GM04503 (cell line): ENCODE results near the gene FBLN5.

Source experiments
- DNase-seq: peaks from one replicate; pipeline ENCODE4 v3.0.0-alpha.2; 2012; ENCODE audit warnings: low read depth

The FBLN5 gene, protein sequence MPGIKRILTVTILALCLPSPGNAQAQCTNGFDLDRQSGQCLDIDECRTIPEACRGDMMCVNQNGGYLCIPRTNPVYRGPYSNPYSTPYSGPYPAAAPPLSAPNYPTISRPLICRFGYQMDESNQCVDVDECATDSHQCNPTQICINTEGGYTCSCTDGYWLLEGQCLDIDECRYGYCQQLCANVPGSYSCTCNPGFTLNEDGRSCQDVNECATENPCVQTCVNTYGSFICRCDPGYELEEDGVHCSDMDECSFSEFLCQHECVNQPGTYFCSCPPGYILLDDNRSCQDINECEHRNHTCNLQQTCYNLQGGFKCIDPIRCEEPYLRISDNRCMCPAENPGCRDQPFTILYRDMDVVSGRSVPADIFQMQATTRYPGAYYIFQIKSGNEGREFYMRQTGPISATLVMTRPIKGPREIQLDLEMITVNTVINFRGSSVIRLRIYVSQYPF

DNA sequence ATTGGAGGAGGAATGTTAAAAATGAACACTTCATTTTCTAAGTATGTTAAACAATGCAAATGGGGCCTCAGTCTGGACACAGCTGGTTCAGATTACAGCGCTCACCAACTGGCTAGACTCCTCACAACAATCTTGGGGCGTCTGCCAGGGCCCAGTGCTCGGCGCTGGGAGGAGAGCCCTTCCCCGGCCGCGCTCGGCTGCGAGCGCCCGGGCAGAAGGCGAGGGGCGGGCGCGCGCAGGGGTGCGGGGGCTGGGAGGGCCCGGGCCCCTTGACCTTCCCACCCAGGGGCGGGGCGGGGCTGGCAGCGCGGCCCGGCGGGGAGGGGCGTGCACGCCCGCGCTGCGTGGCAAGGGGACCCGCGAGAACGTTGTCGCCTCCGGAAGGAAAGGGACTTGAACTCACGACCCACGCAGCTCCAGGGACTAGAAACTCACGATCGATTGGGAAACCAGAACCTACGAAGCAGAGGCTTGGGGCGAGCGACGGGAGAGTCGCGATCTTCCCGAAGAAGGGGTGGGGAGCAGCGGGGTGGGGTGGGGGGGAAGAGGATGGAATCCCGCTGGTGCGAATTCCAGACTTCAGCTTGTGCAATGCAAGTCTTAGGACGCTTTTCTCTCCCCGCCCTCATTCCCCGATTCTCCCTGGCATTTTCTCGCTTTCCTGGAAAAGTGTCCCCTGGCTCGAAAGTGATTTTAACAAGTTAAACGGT is at the start of gene FBLN5:
Gene FBLN5, minus strand, starts transcription at position 220 of the 710 bp plus-strand sequence. CDS start 465 bp downstream, outside the sequence.
- DNase-seq = peak; percentile 88

- DNase-seq = peak; percentile 83
These were observed 49.5 kb upstream of the FBLN5 start for GRCh38 chr14:91996948-91997371.

GRCh38 chr14:91987192-91987591 is 39.7 kb upstream of the FBLN5 start:
- no peak for DNase-seq

- DNase-seq = no peak
These were observed 38.2 kb upstream of the FBLN5 start for GRCh38 chr14:91985521-91986255.

- DNase-seq = no peak
These were observed 37.5 kb upstream of the FBLN5 start for GRCh38 chr14:91985008-91985407.

DNA sequence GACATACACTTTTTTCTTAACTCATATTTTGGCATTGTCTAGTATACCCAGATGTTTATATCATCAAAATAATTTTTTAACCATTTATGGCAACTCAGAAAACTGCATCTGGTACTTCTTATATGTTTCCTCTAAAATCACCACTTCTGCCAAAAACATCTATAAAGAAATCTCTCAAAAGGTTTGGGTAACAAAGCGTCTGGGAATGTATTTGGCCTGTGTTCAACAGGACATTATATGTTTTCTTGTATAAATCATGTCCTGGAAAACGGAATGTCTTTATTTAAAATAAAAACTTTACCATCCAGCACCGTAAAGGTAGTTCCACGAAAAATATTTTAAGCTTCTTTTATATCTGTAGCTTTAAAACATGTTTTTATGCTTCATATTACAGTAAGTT is 36.1 kb upstream of the FBLN5 start:
- DNase-seq = no peak

- DNase-seq = peak; percentile 78
These were observed 32.7 kb upstream of the FBLN5 start for GRCh38 chr14:91980157-91980556.

GRCh38 chr14:91977884-91978283 is 30.4 kb upstream of the FBLN5 start:
- no peak for DNase-seq

GRCh38 chr14:91975763-91976162 is 28.3 kb upstream of the FBLN5 start:
- DNase-seq = no peak

- no peak for DNase-seq
These were observed 23.8 kb upstream of the FBLN5 start for GRCh38 chr14:91971188-91971778.

DNA sequence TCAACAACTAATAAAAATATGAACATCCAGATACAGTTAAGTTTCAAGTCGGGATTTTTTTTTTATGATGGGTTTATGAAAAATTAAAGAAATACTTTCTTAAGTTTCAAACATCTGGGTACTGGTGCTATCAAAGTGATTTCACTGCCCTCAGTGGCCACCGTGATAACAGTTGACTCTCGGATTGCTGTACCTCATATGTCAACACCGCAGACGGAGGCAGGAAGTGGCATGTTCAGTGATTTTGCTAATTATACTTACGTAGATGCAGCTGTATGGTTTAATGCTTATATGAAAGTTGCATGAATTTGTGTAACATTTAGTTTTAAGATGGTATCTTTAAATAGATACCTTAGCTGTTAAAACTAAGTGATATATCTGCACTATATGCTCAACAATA is 20.8 kb upstream of the FBLN5 start:
- DNase-seq = no peak

DNA sequence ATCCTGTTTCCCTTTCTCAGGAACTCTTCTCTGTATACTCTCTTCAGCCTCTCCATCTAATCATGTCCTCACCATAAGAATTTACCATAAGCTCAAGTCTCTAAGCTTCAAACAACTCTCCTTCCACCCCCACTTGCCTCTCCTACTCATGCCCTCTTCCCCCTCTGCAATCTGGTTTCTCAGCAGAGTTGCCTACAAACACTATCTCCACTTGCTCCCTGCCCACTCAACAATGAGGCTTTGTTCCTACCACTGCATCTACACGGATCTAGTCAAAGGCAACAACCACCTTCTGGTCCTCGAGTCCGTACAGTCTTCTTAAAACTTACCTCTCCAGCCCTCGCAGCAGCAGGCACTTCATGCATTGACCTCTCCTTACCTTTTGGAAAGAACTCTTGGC is 17.2 kb upstream of the FBLN5 start:
- DNase-seq = no peak

DNA sequence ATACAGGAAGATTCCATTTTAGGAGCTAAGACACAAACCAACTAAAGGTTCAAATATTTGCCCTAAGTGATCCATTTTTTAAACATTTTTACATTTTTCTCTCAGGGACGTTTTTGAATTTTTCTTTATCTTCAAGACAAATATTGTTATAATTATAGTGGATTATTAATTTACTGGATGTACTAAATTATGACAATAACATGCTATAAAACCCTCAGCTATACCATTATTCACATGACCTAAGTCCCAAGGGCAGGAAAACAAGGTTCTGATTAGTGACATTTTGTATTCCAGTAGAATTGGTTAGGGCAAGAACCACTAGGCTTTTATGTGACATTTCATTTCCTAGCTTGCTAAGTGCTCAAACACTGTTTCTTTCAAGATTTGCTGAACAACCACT is 16.5 kb upstream of the FBLN5 start:
- no peak for DNase-seq

- no peak for DNase-seq
These were observed 16.0 kb upstream of the FBLN5 start for GRCh38 chr14:91963465-91963864.

- no peak for DNase-seq
These were observed 14.1 kb upstream of the FBLN5 start for GRCh38 chr14:91961297-91962220.

GRCh38 chr14:91957876-91958313 is 10.4 kb upstream of the FBLN5 start:
- DNase-seq = no peak

DNA sequence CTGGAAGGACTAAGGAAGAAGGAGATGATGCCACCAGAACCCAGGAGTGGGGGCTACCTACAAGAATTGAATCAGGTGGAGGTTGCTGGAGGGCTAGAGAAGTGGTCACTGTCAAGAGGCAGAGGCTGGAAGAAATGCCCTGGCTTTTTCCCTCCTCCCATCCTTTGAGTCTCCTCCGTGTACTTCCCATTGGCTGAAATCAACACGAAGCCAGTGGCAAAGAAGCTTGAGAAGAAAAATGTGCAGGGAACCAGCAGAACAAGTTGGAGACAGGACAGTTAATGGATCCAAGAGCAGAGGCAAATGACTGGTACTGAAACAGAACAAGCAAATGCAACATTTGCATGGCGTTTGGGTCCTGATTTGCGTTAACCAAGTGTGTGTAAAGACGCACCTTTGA is 9.1 kb upstream of the FBLN5 start:
- no peak for DNase-seq

- no peak for DNase-seq
These were observed 7.7 kb upstream of the FBLN5 start for GRCh38 chr14:91955168-91955567.

DNA sequence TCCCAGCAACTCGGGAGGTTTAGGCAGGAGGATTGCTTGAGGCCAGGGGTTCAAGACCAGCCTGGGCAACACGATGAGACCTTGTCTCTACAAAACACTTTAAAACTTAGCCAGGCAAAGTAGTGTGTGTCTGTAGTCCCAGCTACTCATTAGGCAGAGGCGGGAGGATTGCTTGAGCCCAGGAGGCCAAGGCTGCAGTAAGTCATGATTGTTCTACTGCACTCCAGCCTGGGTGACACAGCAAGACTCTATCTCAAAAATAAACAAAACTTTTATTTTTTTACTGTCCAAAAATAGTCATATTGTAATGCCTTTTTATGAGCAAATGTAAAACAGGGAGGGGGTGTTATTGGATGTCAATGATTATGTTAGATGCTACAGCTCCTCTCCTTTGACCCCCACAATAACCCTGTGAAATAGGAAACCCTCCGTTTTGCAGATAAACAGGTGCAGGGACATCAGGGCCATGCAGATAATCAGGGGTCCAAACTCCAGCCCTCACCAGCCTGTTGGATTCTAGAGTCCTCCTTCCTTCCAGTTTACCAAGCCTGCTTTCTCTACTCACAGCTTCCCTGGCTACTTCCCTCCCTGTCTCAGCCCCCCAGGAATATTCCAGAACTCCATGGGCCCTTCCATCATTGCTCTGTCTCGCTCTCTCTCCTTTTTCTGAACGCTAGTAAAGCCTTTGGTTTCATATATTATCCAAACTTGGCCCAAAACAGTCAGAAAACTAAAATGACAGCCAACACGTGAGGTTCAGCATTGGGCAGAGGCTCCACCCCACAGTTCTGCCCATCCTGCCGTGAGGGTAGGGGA is 5.9 kb upstream of the FBLN5 start:
- DNase-seq = no peak
